Measurements from ENCODE around the gene TRAF3. TPM values are rescaled to one million over a fixed set of nuclear protein-coding genes. Genes with fewer than 3 reads are reported as not detected.
"Not testable (repeated sequence)": the region's sequence is repeated elsewhere in the genome, so short reads cannot be mapped to it uniquely, and the experiment has no call there.

The TRAF3 gene
- total RNA-seq, 1 donor from 2014 or later: 28.5 TPM

DNA sequence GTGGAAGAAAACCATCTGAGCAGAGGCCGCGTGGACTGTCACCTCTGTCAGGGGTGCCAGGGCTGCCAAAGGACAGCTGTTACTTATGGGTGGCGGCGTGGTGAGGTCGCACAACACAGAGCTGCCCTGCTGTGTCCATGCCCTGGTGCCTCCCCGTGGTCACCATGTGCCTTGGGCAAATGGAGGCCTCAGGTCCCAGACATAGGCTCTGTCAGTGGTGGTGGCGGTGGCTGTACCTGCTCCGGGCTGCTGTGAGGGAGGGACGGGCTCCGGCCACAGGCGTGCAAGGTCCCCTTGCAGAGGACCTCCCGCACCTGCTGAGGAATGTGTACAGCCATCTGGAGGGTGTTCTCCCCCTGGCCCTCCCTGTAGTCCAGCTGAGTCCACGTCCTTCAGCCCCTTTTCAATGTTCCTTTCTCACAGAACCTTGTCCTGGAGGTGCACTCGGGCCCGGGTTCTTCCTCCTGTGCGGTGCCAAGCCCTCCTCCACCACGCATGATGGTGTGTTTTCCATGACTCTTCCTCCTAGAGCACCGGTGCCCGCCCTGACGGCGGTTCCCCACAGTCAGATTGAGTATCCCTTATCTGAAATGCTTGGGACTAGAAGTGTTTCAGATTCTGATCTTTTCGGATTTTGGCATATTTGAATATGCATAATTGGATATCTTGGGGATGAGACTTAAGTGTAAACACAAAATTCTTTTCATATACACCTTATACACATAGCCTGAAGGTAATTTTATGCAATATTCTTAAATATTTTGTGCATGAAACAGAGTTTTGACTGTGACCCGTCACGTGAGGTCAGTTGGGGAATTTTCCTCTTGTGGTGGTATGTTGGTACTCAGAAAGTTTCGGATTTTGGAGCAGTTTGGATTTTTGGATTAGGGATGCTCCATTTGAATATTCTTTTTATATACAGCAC, 49.8 kb downstream of the TRAF3 start:
- no peak for DNase-seq (ENCODE audit: extremely low read depth, low read depth, low spot score)

DNA sequence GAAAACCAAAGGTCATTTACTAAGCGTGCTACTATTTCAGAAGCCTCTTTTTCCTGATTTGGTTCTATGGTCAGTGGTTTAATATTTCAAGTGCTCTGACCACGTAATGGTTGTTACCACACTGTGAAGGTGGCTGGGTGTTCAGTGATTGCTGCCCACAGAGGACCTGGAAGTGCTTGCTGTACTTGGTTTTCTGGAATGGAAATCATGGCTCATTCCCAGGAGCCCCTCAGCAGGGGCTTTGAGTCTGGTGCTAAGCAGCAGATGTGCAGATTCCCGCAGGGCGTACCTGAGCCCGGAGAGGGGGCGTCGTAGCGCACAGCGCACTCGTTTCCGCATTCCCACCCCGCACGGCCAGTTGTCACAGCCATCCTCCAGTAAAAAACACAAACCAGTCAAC, 50.5 kb downstream of the TRAF3 start:
- no peak for DNase-seq (ENCODE audit: extremely low read depth, low read depth, low spot score)

DNA sequence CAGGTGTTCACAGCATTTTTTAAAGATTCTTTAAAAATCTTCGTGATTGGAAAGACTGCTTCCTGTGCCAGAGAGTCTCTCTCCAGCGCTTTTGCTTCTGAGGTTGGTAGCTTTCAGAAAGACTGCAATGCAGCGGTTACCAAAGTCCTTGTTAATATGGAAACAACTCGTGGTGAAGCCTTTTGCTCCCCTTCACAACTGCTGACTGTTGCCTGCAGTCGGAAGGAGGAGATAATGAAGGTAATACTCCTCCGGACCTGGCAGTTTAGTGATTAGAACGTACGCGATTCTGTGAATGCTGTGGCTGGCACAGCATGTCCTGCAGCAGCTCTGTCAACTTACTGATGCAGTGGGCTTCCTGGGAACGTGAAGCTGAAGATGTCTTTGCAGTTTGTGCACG, 50.9 kb downstream of the TRAF3 start:
- DNase-seq (ENCODE audit: extremely low read depth, low read depth, low spot score): no peak

DNA sequence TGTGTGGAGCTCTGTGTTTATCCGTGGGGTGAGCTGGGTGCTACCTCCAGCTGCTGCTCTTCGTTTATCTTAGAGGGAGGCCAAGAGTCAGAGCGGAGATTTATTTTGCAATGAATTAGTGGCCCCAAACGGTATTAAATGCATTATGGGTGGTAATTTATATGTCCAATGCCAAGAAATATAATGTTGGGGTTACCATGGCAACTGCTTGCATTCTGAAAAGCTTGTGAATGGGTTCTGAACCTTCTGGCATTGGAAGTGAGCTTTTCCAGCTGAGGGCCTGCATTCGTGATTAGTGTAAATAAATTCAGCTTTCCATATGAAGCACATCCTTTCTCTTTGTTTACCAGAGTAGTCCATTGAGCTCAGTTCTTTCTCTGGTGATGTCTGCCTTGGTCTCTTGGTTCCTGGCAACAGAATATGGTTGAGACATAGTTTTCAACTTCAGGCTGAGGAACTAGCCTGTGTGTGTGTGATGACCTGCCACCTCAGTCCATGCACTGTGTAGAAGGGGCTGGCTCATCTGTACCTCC, 51.8 kb downstream of the TRAF3 start:
- no peak for DNase-seq (ENCODE audit: extremely low read depth, low read depth, low spot score)

DNA sequence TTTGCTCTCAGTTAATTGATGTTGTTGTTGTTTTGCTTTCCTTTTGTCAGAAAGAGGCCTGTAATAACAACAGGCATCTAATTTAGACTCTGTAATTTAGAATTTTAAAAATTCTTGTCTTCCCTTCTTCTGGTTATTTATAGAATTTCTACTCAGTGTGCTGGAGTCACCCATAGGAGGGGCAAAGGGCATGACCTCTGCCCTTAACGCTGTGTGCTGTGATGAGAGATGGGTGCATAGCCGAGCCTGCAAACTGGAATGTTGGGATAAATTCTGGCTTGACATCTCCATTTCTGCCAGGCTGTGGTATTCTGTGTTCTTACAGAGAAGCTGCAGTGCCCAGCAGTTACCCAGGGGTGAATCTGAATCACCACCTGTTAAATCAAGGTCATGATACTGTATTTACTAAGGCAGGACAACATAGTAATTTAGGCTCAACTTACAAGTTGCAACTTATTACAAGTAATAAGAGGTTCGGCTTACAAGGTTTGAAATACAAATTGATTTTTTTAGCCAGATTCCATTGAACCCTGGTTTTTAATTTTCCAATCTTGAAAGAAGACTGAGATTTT, 53.3 kb downstream of the TRAF3 start:
- no peak for DNase-seq (ENCODE audit: extremely low read depth, low read depth, low spot score)

DNA sequence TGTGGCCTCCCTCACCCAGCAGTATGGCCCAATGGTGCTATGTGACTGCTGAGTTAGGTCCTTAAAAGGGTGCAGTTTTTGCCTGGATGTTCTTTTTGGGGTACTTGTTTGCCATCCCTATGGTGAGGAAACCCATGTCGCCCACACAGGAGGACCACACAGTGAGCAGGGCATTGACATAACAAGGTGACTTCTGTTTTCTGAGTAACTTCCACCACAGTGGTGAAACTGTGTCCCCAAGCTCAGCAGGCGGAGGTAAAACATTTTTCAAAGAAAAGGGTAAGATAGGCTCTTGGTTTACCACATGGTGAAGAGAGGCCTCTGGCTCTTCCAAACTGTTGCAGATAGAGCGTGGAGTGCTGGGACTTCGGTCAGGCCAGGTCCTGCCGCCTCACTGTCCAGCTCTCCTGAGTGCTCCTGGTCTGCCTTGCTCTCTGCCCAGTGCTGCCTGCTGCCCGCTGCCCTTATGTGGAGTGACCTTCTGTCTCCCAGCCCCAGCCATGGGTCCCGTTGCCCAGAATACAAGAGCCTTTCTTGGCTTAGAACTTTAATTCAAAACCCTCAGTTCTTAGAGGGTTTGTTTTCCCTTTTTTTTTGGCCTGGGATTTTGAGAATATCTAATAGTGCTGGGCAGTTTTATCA, 54.0 kb downstream of the TRAF3 start:
- DNase-seq (ENCODE audit: extremely low read depth, low read depth, low spot score): no peak

DNA sequence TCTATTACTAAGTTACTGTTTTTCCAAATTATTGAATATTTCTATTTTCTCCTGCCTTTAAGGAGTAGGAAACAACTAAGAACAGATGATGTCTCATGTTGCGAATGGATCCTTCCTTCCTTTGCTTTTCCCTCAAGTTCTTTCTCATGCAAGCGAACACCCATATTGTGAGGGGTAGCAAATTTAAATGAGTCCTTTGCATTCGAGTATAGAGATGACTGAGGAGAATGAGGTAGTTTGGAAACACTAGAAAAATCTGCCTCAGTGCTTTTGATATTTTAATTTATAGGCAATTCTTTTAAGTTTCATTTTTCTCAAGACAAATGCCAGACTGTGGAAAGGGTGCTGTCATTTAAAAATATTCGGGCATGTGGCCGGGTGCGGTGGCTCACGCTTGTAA, 56.1 kb downstream of the TRAF3 start:
- DNase-seq (ENCODE audit: extremely low read depth, low read depth, low spot score): no peak

DNA sequence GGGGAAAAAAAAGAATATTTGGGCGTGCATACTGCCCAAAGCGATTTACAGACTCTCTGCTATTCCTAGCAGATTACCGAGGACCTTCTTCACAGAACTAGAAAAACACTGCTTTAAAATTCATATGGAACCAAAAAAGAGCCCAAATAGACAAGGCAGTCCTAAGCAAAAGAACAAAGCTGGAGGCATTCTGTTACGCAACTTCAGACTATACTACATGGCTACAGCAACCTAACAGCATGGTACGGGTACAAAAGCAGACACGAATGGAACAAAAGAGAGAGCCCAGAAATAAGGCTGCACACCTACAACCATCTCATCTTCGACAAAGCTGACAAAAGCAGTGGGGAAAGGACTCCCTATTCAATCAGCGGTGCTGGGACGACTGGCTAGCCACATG, 56.7 kb downstream of the TRAF3 start:
- no peak for DNase-seq (ENCODE audit: extremely low read depth, low read depth, low spot score)

DNA sequence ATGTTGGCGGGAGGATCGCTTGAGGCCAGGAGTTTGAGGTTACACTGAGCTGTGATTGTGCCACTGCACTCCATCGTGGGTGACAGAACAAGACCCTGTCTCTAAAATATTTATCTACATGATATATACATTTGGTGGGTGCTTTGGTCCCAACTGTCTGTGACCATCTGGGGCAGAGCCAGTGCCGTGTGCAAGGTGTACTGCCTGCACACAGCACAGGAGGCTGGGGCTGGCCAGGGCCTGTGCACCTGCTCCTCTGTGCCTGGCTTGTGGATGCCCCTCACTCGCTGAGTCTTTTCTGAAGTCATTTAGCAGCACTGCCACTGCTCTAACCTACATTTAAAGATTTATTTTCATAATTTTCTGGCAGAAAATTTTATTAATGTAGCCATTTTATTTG, 58.7 kb downstream of the TRAF3 start:
- no peak for DNase-seq (ENCODE audit: extremely low read depth, low read depth, low spot score)

DNA sequence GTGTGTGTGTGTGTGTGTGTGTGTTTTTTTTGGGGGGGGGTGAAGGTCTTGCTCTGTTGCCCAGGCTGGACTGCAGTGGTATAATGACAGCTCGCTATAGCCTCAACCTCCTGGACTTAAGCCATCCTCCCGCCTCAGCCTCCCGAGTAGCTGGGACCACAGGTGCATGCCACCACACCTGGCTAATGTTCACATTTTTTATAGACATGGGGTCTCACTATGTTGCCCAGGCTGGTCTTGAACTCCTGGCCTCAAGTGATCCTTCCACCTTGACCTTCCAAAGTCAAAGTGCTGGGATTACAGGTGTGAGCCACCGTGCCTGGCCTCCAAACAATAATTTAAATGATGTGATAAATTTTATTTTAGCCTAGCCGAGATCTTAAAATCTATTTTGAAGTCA, 59.9 kb downstream of the TRAF3 start:
- DNase-seq (ENCODE audit: extremely low read depth, low read depth, low spot score): not testable (repeated sequence)

DNA sequence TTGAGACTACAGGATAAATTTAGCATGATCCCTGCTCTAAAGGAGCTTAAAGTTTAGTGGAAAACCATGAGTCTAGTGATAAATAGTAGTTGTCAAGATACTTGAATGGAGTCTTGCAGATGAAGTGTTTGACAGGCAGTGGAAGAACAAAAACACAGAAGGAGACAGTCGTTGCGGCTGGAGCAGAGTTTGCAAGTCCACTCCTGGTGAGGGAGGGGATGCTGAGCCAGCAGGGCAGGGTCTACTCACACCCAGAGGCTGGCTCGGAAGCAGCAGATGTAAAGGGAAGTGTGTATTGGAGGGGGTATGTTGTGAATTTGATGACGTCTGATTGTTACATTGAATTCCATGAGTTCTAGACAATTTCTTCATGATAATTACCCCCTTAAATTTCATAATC, 61.3 kb downstream of the TRAF3 start:
- DNase-seq (ENCODE audit: extremely low read depth, low read depth, low spot score): no peak

DNA sequence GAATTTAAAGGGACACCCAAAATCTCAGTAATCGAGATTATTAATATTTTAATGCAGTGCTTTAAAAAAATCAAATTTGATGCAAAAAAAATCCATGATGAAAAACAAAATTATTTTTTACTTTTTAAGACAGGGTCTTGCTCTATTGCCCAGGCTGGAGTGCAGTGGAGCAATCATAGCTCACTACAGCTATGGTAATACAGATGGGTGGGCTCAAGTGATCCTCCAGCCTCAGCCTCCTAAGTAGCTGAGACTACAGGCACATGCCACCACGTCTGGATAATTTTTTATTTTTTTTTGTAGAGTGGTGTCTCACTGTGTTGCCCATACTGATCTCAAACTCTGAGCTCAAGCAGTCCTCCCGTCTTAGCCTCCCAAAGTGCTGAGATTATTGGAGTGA, 62.9 kb downstream of the TRAF3 start:
- no peak for DNase-seq (ENCODE audit: extremely low read depth, low read depth, low spot score)

DNA sequence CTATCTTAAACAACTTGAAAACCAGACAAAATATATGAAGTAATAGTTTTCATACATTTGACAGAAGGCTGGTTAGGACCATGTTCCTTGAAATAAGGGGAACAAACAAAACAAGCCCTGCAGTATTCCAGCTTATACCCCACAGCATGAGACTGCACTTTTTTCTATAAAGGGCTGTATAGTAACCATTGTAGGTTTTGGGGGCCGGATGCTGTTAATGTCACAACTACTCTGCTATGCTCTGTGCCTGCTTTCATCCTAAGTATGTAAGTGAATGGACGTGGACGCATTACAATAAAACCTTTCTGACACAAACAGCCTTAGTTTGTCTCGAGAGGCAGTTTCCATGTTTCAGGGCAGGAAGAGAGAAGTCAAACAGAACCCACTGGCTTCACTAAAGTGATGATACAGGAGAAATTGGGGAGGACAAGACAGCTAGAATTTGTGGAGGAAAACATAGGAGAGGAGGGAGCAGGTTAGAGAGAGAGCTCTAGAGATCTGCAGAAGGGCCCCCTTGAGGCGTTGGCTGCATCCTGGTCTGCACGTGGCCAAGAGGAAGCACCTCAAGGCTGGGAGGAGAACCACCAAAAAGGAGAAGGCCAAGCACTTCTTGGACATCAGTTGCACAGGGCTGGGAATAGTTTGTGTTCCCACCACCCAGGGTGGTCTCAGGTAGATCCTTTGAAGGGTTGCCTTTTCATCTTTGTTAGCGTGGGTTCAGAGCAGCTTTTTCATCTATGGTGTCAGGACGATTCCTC, 63.7 kb downstream of the TRAF3 start:
- DNase-seq (ENCODE audit: extremely low read depth, low read depth, low spot score): no peak

DNA sequence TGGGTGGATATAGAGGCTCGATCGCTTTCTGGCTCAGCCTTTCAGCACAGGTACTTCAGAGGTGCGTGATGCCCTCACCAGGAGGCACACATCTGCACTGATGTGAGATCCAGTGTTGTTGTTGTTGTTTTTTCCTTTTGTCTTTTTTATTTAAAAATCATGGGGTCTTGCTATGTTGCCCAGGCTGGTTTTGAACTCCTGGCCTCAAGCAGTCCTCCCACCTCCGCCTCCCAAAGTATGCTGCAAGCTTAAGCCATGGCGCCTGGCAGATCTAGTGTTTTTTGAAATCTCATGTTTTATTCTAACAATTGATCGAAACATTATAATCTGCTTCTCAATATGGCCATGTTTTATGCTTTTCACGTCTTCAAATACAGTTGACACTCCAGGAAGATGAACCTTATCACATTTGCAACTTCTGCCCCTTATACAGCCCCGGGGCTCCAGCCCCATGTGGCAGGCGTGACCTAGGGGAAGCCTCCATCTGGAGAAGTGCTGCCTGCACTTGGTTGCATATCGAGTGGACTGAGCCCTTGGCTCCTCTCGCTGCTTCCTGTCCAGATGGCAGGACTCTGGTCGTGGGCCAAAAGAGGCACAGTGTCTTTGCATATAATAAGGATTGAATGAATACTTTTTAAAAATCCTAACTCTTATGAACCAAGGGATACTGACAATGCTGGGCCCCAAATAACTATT, 71.7 kb downstream of the TRAF3 start:
- DNase-seq (ENCODE audit: extremely low read depth, low read depth, low spot score): peak; percentile 10

DNA sequence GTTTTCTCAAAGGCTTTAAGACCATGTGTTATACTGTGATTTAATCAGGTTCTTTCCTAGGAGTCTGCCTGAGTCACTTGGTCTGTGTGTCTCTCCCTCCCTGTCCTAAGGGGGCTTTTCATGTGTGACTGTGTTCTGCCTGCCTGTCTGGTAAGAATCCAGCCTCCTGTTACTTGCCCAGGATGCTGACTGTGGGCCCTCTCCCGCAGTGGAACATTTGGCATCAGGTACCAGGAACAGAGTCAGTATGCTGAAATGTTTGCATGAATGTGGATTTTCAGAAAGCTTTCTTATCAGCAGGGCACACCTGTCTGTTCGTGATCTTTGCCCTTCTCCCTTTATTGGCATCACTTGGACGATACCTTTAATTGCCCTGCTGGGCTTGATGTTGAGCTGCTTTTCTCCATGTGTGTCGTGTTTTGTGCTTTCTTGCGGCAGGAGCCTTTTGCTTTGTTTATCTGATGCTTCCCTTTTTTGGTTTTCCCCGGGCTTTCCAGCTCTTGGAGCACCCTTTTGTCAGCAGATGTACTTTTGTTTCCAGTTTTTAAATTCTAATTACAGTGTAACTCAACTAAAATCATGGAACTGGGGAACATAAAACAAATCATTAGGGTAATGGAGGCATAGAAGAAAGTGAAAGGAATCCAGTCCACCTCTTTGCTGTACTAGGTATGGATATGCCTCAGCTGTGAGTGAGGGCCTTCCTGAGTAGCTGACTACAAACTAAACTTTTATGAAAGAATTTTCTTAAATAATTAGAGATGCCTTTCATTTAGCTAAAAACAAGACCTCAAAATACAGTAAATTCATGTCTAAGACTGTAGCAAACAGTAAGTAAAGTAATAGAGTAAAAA, 72.5 kb downstream of the TRAF3 start:
- no peak for DNase-seq (ENCODE audit: extremely low read depth, low read depth, low spot score)

DNA sequence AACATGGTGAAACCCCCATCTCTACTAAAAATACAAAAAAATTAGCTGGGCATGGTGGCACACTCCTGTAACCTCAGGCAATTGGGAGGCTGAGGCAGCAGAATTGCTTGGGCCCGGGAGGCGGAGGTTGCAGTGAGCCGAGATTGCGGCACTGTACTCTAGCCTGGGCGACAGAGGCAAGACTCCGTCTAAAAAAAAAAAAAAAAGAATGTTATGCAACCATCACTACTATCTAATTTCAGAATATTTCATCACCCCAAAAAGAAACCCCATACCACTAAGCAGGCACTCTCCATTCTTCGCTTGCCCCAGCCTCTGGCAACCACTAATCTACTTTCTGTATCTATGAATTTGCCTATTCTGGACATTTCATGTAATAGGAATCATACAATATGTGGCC, 76.4 kb downstream of the TRAF3 start:
- DNase-seq (ENCODE audit: extremely low read depth, low read depth, low spot score): no peak

DNA sequence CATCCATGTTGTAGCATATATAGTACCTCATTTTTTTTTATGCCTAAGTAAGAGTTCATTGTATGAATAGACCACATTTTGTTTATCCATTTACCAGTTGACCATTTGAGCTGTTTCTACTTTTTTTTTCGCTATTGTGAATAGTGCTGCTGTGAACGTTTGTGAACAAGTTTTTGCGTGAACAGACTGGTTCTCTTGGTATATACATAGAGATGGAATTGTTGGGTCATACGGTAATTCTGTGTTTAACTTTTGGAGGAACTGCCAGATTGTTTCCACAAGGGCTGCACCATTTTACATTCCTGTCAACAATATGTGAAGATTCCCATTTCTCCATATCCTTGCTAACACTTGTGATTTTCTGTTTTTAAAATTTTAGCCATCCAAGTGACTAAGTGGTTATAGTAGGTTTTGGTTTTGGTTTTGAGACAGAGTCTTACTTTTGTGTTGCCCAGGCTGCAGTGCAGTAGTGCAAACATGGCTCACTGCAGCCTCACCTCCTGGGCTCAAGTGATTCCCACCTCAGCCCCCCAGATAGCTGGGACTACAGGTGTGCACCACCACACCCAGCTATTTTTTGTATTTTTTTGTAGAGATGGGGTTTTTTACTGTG, 76.9 kb downstream of the TRAF3 start:
- DNase-seq (ENCODE audit: extremely low read depth, low read depth, low spot score): no peak

DNA sequence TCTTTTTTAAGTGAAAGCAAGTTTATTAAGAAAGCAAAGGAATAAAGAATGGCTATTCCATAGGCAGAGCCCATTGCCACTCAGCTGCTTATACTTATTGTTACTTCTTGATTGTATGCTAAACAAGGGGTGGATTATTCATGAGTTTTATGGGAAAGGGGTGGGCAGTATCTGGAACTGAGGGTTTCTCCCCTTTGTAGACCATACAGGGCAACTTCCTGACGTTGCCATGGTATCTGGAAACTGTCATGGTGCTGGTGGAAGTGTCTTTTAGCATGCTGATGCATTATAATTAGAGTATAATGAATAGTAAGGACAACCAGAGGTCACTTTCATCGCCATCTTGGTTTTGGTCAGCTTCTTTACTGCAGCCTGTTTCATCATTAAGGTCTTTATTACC, 78.9 kb downstream of the TRAF3 start:
- DNase-seq (ENCODE audit: extremely low read depth, low read depth, low spot score): no peak

DNA sequence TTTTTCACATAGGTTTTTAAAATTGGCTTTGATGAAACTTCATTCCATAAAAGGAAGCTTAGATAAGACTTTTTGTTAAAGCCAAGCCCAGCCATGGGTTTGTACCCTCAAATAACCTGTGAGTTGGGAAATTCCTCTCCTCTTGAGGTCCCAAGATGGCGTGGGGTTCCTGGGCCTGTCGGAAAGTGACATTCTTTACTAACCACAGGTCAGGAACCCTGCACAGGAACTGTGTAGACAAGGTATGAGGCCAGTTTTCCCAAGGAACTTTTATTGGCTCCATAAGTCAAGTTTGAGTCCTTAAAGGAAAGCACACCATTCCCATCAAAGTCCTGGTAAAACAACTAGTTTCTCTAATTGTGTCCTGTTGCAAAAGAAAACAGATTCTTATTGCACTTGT, 80.2 kb downstream of the TRAF3 start:
- DNase-seq (ENCODE audit: extremely low read depth, low read depth, low spot score): no peak

Measured in glomerular endothelial cell (primary cell).